ENCODE results near the gene YPEL3.

DNA sequence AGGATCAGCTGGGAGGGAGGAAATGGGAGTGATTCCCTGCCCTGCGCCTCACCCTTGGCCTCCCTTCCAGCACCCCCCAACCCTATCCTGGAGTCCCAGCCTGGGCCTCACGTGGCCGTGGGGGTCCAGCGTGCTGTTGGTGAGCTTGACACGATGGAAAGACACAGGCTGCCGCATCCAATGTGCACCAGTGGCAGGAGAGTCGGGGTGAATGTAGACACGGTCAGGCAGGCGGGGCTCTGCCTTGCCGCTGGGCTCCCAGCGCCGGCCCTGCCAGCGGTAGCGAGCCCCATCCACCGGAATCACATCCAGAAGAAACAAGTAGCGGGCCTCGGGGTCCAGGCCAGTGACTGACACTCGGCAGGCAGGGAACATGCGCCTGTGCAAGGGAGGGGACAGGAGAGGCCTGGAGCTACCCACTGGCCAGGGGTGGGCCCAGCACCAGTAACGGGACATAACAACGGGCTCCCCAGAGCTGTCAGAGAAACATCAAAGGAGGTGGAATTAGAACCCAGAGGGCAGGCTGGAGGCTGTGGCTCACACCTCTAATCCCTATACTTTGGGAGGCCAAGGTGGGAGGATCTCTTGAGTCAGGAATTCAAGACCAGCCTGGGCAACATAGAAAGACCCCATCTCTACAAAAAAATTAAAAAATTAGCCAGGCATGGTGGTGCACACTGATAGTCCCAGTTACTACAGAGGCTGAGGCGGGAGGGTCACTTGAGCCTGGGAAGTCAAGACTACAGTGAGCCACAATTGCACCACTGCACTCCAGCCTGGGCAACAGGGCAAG, 7.0 kb downstream of the YPEL3 start:
- no peak for TF ChIP-seq GATA2 (IDR thresholded peaks at IDR 0.05; ENCODE audit: low read depth, low read length)
- TF ChIP-seq GATA3 (IDR thresholded peaks at IDR 0.05; ENCODE audit: low read depth, low read length), result no peak

Data from SH-SY5Y (cell line).